Smooth muscle cell (in vitro differentiated cells): ENCODE data around the gene CAMTA1. TPM values are rescaled to one million over a fixed set of nuclear protein-coding genes. Genes with fewer than 3 reads are reported as not detected.

Experiments used
- DNase-seq: peaks from one replicate; lab custom pipeline; 2025; ENCODE audit not compliant: unreplicated experiment; lab: John Stamatoyannopoulos, UW
- H2AFZ ChIP-seq: fragments of 200-600 bp; sonication (generic); 2 replicates; pipeline ENCODE4 v1.6.0; 2016; ENCODE audit warnings: antibody characterized with exemption, low read depth, mild to moderate bottlenecking
- H3F3A ChIP-seq: fragments of 200-600 bp; sonication (generic); 2 replicates; pipeline ENCODE4 v1.6.0; 2017; ENCODE audit warnings: antibody characterized with exemption, low read depth
- H3K27ac ChIP-seq: fragments of 200-600 bp; sonication (generic); 2 replicates; pipeline ENCODE4 v1.5.1; 2016; ENCODE audit warnings: low read depth, mild to moderate bottlenecking
- H3K27me3 ChIP-seq: fragments of 200-600 bp; sonication (generic); 2 replicates; pipeline ENCODE4 v1.6.1; 2016; ENCODE audit warnings: low read depth, mild to moderate bottlenecking
- H3K36me3 ChIP-seq: fragments of 200-600 bp; sonication (generic); 2 replicates; pipeline ENCODE4 v1.5.1; 2016; ENCODE audit warnings: low read depth
- H3K4me1 ChIP-seq: fragments of 200-600 bp; sonication (generic); 2 replicates; pipeline ENCODE4 v1.5.1; 2016; ENCODE audit warnings: low read depth
- H3K4me2 ChIP-seq: fragments of 200-600 bp; sonication (generic); 2 replicates; pipeline ENCODE4 v1.6.0; 2016; ENCODE audit warnings: mild to moderate bottlenecking
- H3K4me3 ChIP-seq: fragments of 200-600 bp; sonication (generic); 2 replicates; pipeline ENCODE4 v1.5.1; 2016; ENCODE audit warnings: mild to moderate bottlenecking
- H3K79me2 ChIP-seq: fragments of 200-600 bp; sonication (generic); 2 replicates; pipeline ENCODE4 v1.6.0; 2016; ENCODE audit warnings: low read depth, mild to moderate bottlenecking
- H3K9ac ChIP-seq: fragments of 200-600 bp; sonication (generic); 2 replicates; pipeline ENCODE4 v1.6.0; 2016; ENCODE audit warnings: low read depth
- H3K9me3 ChIP-seq: fragments of 200-600 bp; sonication (generic); replicated peaks from 2 replicates; pipeline ENCODE4 v1.5.1; 2016; ENCODE audit warnings: low read depth
- H4K20me1 ChIP-seq: fragments of 200-600 bp; sonication (generic); 2 replicates; pipeline ENCODE4 v1.6.0; 2016; ENCODE audit warnings: low read depth
- WGBS: methylation state at CpG from one replicate; pipeline ENCODE4 v1.1.7; 2016; ENCODE audit warnings: low lambda C conversion rate; 5-methylcytosine and 5-hydroxymethylcytosine counted together
- polyA plus RNA-seq: library from polyadenylated mRNA; unstranded; fragments of >200 nt; fragmentation: Nextera tagmentation; extraction: Ambion mirVana; gene quantifications from 2 replicates; pipeline ENCODE4 v1.2.1, GENCODE V29; 2016
- total RNA-seq: library from RNA; depleted of rRNA; stranded (reverse); fragments of >200 nt; gene quantifications from 2 replicates; pipeline ENCODE4 v1.2.3, GENCODE V29; 2014
- TF ChIP-seq, protein P1 (sequence below): fragments of 200-600 bp; sonication (generic); IDR thresholded peaks from 2 replicates; pipeline ENCODE4 v1.5.1; 2017; ENCODE audit warnings: borderline replicate concordance, mild to moderate bottlenecking, antibody characterized with exemption; ENCODE audit not compliant: insufficient read depth, poor library complexity, severe bottlenecking

The CAMTA1 gene
- total and polyA plus RNA-seq, 2 experiments from 2014 or later: 139 to 145 TPM

- H4K20me1 ChIP-seq: no peaks in the 10 kb centered on the region
- H3K4me3 ChIP-seq: no peak overlapping the region
- H3K9me3 ChIP-seq: no peaks in the 10 kb centered on the region
- no peaks in the 10 kb centered on the region for H3K79me2 ChIP-seq
- no peaks in the 10 kb centered on the region for H3K27me3 ChIP-seq
- no peaks in the 10 kb centered on the region for H3K4me1 ChIP-seq
- H3F3A ChIP-seq: no peaks in the 10 kb centered on the region
- no peak overlapping the region for H3K27ac ChIP-seq
- TF ChIP-seq, protein P1, sequence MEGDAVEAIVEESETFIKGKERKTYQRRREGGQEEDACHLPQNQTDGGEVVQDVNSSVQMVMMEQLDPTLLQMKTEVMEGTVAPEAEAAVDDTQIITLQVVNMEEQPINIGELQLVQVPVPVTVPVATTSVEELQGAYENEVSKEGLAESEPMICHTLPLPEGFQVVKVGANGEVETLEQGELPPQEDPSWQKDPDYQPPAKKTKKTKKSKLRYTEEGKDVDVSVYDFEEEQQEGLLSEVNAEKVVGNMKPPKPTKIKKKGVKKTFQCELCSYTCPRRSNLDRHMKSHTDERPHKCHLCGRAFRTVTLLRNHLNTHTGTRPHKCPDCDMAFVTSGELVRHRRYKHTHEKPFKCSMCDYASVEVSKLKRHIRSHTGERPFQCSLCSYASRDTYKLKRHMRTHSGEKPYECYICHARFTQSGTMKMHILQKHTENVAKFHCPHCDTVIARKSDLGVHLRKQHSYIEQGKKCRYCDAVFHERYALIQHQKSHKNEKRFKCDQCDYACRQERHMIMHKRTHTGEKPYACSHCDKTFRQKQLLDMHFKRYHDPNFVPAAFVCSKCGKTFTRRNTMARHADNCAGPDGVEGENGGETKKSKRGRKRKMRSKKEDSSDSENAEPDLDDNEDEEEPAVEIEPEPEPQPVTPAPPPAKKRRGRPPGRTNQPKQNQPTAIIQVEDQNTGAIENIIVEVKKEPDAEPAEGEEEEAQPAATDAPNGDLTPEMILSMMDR: no peak
- DNase-seq: no peak
- H3K9ac ChIP-seq: no peak overlapping the region
- no peak overlapping the region for H3K4me2 ChIP-seq
- no peak overlapping the region for H2AFZ ChIP-seq
- 96% methylated on average over 7 of the region's 7 CpGs for WGBS
- no peaks in the 10 kb centered on the region for H3K36me3 ChIP-seq
These were observed 113.8 kb downstream of the CAMTA1 start for GRCh38 chr1:6898974-6899539.

DNA sequence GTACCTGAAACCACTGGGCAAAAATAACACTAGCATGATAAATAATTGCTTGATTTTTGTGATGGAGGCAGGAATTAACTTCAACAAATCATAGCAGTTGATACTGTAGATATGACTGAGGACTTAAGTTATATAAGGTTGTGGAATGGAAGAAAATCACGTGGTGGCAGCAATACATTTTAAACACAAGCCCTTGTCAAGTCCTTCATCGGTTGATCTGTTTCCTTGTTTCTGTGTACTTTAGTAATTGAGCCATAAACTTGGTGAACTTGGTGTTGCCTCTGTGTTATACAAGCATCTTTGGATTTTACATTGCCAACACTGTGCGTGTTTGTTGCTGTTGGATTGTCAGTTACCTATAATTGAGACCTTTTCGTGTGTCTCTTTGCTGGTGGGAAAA is 114.4 kb downstream of the CAMTA1 start:
- Histone ChIP-seq H3K27me3 (no peaks in the 10 kb centered on the region), H3K4me1 (no peaks in the 10 kb centered on the region), H3K4me3 (no peak overlapping the region), H3K79me2 (no peaks in the 10 kb centered on the region), H3K27ac (no peak overlapping the region), H3K9ac (no peak overlapping the region), H4K20me1 (no peaks in the 10 kb centered on the region), H3K4me2 (no peak overlapping the region), H2AFZ (no peak overlapping the region), H3K9me3 (no peaks in the 10 kb centered on the region), H3F3A (no peaks in the 10 kb centered on the region), H3K36me3 (no peaks in the 10 kb centered on the region)
- WGBS: 82% methylated on average over 4 of the region's 4 CpGs
- DNase-seq: no peak
- TF ChIP-seq, protein P1: no peak

DNA sequence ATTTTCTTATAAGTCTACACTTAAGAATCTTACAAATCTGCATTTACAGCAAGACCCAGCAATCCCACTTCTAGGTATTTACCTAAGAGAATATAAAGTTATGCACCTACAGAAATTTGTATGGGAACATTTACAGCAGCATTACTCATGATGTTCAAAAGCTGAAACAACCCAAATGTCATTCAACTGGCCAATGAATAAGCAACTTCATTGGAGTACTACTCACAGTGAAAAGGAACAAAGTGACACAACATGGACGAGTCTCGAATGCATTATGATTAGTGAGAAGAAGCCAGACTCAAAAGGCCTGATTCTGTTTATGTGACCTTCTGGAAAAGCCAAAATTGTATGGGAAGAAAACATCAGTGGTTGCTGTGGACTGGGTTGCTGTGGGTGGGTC is 116.9 kb downstream of the CAMTA1 start:
- H3K36me3 ChIP-seq: no peaks in the 10 kb centered on the region
- H3K27ac ChIP-seq: no peak overlapping the region
- no peaks in the 10 kb centered on the region for H4K20me1 ChIP-seq
- no peaks in the 10 kb centered on the region for H3K4me1 ChIP-seq
- no peaks in the 10 kb centered on the region for H3K79me2 ChIP-seq
- H3K9me3 ChIP-seq: no peaks in the 10 kb centered on the region
- DNase-seq: no peak
- H3K4me2 ChIP-seq: no peak overlapping the region
- H3F3A ChIP-seq: no peaks in the 10 kb centered on the region
- no peaks in the 10 kb centered on the region for H3K27me3 ChIP-seq
- H3K4me3 ChIP-seq: no peak overlapping the region
- WGBS: 98% methylated on average over 2 of the region's 2 CpGs
- H2AFZ ChIP-seq: no peak overlapping the region
- TF ChIP-seq, protein P1: no peak
- H3K9ac ChIP-seq: no peak overlapping the region

DNA sequence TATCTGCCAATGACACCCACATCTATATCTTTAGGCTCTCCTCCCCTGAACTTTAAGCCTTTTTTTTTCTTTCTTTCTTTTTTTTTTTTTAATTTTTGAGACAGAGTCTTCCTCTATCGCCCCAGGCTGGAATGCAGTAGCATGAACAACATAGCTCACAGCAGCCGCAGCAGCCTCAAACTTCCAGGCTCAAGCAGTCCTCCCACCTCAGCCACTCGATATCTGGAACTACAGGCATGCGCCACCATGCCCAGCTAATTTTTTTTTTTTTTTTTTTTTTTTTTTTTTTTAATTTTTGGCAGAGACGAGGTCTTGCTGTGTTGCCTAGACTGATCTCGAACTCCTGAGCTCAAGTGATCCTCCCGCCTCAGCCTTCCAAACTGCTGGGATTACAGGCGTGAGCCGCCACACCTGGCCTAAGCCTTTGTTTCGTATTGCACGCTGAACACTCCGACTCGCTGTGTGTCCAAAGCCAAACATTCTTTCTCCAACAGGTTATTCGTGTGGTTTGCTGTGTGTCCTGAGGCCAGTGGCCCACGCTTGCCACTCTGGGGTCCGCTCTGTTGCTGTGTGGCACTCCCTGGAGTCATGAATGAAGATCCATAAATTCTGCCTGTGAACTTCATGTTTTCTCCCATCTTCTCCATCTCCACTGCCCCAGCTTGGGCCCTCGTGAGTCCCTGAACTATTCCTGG is 119.4 kb downstream of the CAMTA1 start:
- H3K9ac ChIP-seq: no peak overlapping the region
- no peaks in the 10 kb centered on the region for H3K9me3 ChIP-seq
- TF ChIP-seq, protein P1: no peak
- H3K4me3 ChIP-seq: no peak overlapping the region
- DNase-seq: no peak
- no peak overlapping the region for H3K27ac ChIP-seq
- H3K4me1 ChIP-seq: no peaks in the 10 kb centered on the region
- no peaks in the 10 kb centered on the region for H3F3A ChIP-seq
- H3K36me3 ChIP-seq: no peaks in the 10 kb centered on the region
- H3K4me2 ChIP-seq: no peak overlapping the region
- no peaks in the 10 kb centered on the region for H3K27me3 ChIP-seq
- no peaks in the 10 kb centered on the region for H3K79me2 ChIP-seq
- 95% methylated on average over 17 of the region's 17 CpGs for WGBS
- no peaks in the 10 kb centered on the region for H4K20me1 ChIP-seq
- no peak overlapping the region for H2AFZ ChIP-seq
